Ishikawa (cell line): Measurements from ENCODE around the gene GUCA1C.

Experiments
- CEBPB ChIP-seq: IDR thresholded peaks from 2 replicates; pipeline ENCODE4 v1.6.1; 2012
- CREB1 ChIP-seq: IDR thresholded peaks from 2 replicates; pipeline ENCODE4 v1.6.1; 2012; ENCODE audit warnings: low read depth
- NFIC ChIP-seq: IDR thresholded peaks from 2 replicates; pipeline ENCODE4 v1.6.1; 2012
- RAD21 ChIP-seq: IDR thresholded peaks from 2 replicates; pipeline ENCODE4 v1.6.1; 2012; ENCODE audit warnings: low read depth

DNA sequence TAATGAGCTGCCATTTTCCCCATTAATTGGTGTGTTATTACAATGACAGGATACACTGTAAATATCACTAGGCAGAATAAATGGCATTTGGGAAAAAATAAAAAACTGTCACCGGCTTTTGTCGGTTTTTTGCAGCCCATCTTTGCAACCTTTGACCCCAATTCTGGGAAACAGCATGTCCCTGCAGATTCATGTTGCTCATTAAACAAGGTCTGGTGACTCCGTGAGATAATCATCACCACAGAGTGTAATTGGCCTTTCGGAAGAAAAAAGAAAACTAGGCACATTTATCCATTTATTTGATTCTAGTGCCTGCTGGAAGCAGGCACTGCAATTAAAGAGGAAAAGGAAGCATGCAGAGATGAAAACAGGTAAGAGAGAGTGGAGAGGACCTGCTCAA is 66.6 kb downstream of the GUCA1C start:
- no peak for TF ChIP-seq NFIC
- TF ChIP-seq RAD21, result no peak
- TF ChIP-seq CREB1, result no peak
- no peak for TF ChIP-seq CEBPB
